Measurements from ENCODE around the gene KCNMA1. TPM values are rescaled to one million over a fixed set of nuclear protein-coding genes. Genes with fewer than 3 reads are reported as not detected.
"Not testable (repeated sequence)": the region's sequence is repeated elsewhere in the genome, so short reads cannot be mapped to it uniquely, and the experiment has no call there.

Gene KCNMA1
- polyA plus RNA-seq, 1 of the 3 experiments (the other 2 are of a cell fraction), result 107 TPM

DNA sequence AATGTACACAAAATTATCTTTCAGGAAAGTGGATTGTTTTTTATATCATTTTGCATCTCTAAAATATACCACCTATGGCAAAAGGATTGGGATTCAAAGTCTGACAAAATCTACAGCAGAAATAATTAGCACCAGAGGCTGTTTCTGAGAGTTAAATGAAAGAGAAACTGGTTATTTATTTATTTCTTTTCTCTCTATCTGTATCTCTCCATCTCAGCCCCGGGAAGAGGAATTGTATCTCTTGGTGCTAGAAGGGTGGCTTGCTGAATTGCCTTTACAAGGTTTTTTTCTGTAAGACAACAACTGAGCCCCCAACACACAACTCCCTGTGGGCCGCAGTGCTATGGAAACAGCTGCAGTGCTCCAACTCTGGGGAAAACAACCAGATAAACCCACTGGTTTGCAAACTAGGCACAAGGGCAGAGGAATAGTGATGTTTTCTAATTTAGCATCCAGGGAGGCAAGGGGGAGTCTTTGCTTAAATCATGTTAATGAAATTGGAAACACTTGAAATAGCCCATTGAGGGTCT, 249.0 kb downstream of the KCNMA1 start:
- peaks cover 43% of the 10 kb centered on the region for H3F3A ChIP-seq (replicated peaks; ENCODE audit: insufficient read depth)
- H3K36me3 ChIP-seq (replicated peaks in 1 of 2; ENCODE audit: control insufficient read depth in 1 of 2, insufficient read depth in 2 of 2, low read length in 1 of 2), result peaks cover 0 to 7% of the 10 kb centered on the region in 2 experiments
- peaks cover 3% of the 10 kb centered on the region; the same call in 1 of the 2 replicates for H4K20me1 ChIP-seq (ENCODE audit: insufficient read depth)
- peak overlapping the region; percentile 36; the same call in 1 of the 2 replicates for H3K4me2 ChIP-seq
- H3K4me1 ChIP-seq (ENCODE audit: control insufficient read depth in 1 of 2, insufficient read depth in 2 of 2, low read depth in 1 of 2, low read length in 1 of 2), result peaks cover 47 to 50% of the 10 kb centered on the region in 2 experiments
- no peak overlapping the region for H3K9ac ChIP-seq
- no peak overlapping the region for H3K4me3 ChIP-seq (ENCODE audit: low read depth in 2 of 2, low read length in 1 of 2)
- 42% methylated on average over 2 of the region's 2 CpGs for WGBS (ENCODE audit: low lambda C conversion rate)
- no peak overlapping the region for H2AFZ ChIP-seq (ENCODE audit: low read depth)
- no peaks in the 10 kb centered on the region for H3K9me3 ChIP-seq
- no peak for DNase-seq
- no peaks in the 10 kb centered on the region for H3K27me3 ChIP-seq (ENCODE audit: insufficient read depth)
- TF ChIP-seq RAD21 (IDR thresholded peaks at IDR 0.05; ENCODE audit: low read length), result no peak
- peak; percentile 69 for TF ChIP-seq GATA2 (CRISPR knock-in tag; IDR thresholded peaks at IDR 0.05)
- peaks cover 7% of the 10 kb centered on the region; the same call in 1 of the 2 replicates for H3K79me2 ChIP-seq (ENCODE audit: insufficient read depth)
- CTCF ChIA-PET, result interaction anchor here (0.6 to 10.8 kb wide), 7 partner anchors 51 to 293 kb away, joined by 3 to 96 read pairs (median 5); no protein-coding TSS in a partner anchor
- H3K9me2 ChIP-seq, result no peaks in the 10 kb centered on the region
- H3K27ac ChIP-seq (ENCODE audit: low read depth in 2 of 2, low read length in 1 of 2), result peak overlapping the region; percentile 53 to 82; a peak in 3 of 4 replicates
- POLR2A ChIA-PET, result no interaction called here

DNA sequence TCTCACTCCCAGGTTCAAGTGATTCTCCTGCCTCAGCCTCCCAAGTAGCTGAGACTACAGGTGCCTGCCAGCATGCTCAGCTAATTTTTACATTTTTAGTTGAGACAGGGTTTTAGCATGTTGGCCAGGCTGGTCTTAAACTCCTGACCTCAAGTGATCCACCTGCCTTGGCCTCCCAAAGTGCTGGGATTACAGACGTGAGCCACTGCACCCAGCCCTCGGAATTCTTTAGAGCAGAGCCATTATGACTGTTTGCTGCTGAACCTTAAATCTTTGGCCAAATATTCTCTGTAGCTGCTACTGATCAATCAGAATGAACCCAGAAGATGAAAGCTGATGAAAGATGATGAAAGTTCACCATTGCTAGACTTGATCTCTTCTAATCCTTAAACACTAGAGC, 249.9 kb downstream of the KCNMA1 start:
- H2AFZ ChIP-seq (ENCODE audit: low read depth); H3K36me3 ChIP-seq (replicated peaks in 1 of 2; ENCODE audit: control insufficient read depth in 1 of 2, insufficient read depth in 2 of 2, low read length in 1 of 2); H3K4me3 ChIP-seq (ENCODE audit: low read depth in 2 of 2, low read length in 1 of 2); H3K27me3 ChIP-seq (ENCODE audit: insufficient read depth); POLR2A ChIA-PET; H3K79me2 ChIP-seq (ENCODE audit: insufficient read depth); H3K9me3 ChIP-seq; H4K20me1 ChIP-seq (ENCODE audit: insufficient read depth); DNase-seq; H3K9me2 ChIP-seq: not testable (repeated sequence)
- peaks cover 40% of the 10 kb centered on the region in 2 experiments for H3K4me1 ChIP-seq (ENCODE audit: control insufficient read depth in 1 of 2, insufficient read depth in 2 of 2, low read depth in 1 of 2, low read length in 1 of 2)
- H3K9ac ChIP-seq, result peak overlapping the region; percentile 34; the same call in 1 of the 2 replicates
- WGBS (ENCODE audit: low lambda C conversion rate), result 87% methylated on average over 2 of the region's 2 CpGs
- peaks cover 36% of the 10 kb centered on the region for H3F3A ChIP-seq (replicated peaks; ENCODE audit: insufficient read depth)
- peak overlapping the region; percentile 52 for H3K4me2 ChIP-seq
- CTCF ChIA-PET, result interaction anchor here (1.0 to 10.8 kb wide), 6 partner anchors 10 to 254 kb away, joined by 3 to 96 read pairs (median 4); no protein-coding TSS in a partner anchor
- peak overlapping the region in 1 of 2 experiments; percentile 82; a peak in 2 of 4 replicates for H3K27ac ChIP-seq (ENCODE audit: low read depth in 2 of 2, low read length in 1 of 2)

DNA sequence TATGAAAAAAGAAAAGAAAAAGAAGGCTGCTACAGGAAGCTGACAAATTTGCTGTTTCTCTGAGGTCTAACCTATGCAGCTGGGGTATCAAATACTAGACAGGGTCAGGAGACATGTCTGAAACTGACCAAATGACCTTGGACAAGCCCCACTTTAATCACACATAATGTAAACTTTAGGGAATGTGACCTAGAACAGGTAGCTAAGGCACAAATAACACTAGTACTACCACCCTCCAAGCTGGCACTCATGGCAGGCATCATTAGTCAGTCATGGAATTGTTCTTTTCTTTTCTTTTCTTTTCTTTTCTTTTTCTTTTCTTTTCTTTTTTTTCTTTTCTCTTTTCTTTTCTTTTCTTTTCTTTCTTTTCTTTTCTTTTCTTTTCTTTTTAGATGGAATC, 250.4 kb downstream of the KCNMA1 start:
- DNase-seq, result no peak
- peak overlapping the region; percentile 52 for H3K4me2 ChIP-seq
- peaks cover 31% of the 10 kb centered on the region for H3F3A ChIP-seq (replicated peaks; ENCODE audit: insufficient read depth)
- H3K27ac ChIP-seq (ENCODE audit: low read depth in 2 of 2, low read length in 1 of 2), result peak overlapping the region; percentile 56 to 82; a peak in 3 of 4 replicates
- no peaks in the 10 kb centered on the region for H3K27me3 ChIP-seq (ENCODE audit: insufficient read depth)
- H3K36me3 ChIP-seq (replicated peaks in 1 of 2; ENCODE audit: control insufficient read depth in 1 of 2, insufficient read depth in 2 of 2, low read length in 1 of 2), result peaks cover 0 to 7% of the 10 kb centered on the region in 2 experiments
- ChIA-PET CTCF (interaction anchor here (1.0 to 10.8 kb wide), 4 partner anchors 9 to 254 kb away, joined by 3 to 96 read pairs (median 4); no protein-coding TSS in a partner anchor), POLR2A (no interaction called here)
- H2AFZ ChIP-seq (ENCODE audit: low read depth), result peak overlapping the region; percentile 39; the same call in 1 of the 2 replicates
- no peak overlapping the region for H3K4me3 ChIP-seq (ENCODE audit: low read depth in 2 of 2, low read length in 1 of 2)
- no peaks in the 10 kb centered on the region for H3K9me2 ChIP-seq
- peak overlapping the region; percentile 34; the same call in 1 of the 2 replicates for H3K9ac ChIP-seq
- TF ChIP-seq RAD21 (IDR thresholded peaks at IDR 0.05; ENCODE audit: low read length) (no peak), NFIC (IDR thresholded peaks at IDR 0.05; ENCODE audit: borderline replicate concordance) (no peak), POLR2AphosphoS5 (IDR thresholded peaks at IDR 0.05; ENCODE audit: low read depth, low read length) (0 out of 2 replicates have a peak, but pooled peaks have one; percentile 9)
- H4K20me1 ChIP-seq (ENCODE audit: insufficient read depth), result peaks cover under 1% of the 10 kb centered on the region; the same call in 1 of the 2 replicates
- peaks cover 7% of the 10 kb centered on the region; the same call in 1 of the 2 replicates for H3K79me2 ChIP-seq (ENCODE audit: insufficient read depth)
- H3K9me3 ChIP-seq, result no peaks in the 10 kb centered on the region
- H3K4me1 ChIP-seq (ENCODE audit: control insufficient read depth in 1 of 2, insufficient read depth in 2 of 2, low read depth in 1 of 2, low read length in 1 of 2), result peaks cover 36 to 37% of the 10 kb centered on the region in 2 experiments

Data from SK-N-SH (cell line).